ENCODE measurements around the gene MRPS23.

Gene MRPS23

DNA sequence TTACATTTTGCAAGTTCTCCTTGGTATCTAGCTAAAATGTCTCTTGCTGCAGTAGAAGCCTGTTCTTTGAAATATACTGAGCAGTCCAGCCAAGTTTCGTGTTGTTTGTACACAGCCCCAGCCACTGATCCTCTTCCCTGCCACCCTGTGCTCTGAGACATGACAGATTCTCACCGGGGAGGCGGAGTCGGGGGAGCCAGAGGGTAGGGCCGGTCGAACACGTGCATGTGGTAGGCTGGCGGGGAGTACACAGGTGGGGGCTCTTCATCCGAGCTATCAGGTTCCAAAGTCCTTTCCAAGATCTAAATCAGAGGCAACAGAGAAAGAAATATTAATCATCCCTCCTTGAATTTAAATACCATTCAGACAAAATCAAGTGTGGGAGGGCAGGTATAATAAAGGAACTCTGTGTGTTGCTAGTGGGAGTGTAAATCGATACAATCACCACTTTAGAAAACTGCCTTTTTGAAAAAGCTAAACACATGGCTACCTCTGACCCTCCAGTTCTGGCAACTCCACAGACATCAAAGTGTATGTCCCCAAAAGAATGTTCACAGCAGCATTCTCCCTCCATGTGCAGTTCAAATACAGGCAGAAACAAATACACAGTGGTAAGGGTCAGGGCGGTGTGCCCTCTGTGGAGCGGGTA, 29.7 kb upstream of the MRPS23 start:
- no peak for DNase-seq (ENCODE audit: low read depth)

DNA sequence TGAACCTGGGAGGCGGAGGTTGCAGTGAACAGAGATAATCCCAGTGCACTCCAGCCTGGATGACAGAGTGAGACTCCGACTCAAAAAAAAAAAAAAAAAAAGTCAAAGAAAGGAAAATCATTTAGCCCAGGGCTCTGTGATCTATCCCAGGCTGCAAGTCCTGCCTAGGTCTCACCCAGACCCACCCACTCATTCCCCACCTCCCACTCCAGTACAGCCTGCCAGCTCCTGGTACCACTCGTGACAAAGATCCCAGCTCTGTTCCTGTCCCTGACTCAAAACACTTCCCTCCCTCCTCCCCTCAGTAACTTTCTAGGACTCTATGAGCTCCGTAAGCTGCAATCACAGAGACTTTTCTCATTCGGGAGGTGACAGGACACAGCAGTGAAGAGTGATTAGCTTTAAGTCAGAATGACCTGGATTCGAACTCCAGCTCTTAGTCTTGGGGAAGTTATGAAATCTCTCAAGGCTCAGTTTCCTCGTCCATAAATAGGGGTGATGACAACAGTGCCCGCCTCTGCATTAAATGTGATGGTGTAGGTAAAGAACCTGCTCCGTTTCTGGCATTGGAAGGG, 28.0 kb upstream of the MRPS23 start:
- no peak for DNase-seq (ENCODE audit: low read depth)

DNA sequence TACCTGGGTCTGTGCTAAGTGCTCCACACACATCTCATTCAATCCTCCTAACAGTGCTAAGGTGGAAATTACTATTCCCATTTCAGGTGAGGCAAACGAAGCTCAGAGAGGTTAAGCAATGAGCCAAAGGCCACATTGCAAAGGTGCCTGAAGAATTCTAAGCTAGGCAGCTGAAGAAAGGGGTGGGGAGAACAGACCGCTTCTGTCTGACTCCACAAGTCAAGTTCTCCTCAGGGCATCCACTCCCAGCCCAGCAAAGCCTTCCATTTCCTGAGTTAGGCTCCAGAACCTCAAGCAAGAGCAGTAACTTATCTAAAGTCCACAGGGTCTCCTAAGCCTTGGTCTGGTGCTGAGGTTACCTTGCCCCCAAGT, 27.0 kb upstream of the MRPS23 start:
- no peak for DNase-seq (ENCODE audit: low read depth)

DNA sequence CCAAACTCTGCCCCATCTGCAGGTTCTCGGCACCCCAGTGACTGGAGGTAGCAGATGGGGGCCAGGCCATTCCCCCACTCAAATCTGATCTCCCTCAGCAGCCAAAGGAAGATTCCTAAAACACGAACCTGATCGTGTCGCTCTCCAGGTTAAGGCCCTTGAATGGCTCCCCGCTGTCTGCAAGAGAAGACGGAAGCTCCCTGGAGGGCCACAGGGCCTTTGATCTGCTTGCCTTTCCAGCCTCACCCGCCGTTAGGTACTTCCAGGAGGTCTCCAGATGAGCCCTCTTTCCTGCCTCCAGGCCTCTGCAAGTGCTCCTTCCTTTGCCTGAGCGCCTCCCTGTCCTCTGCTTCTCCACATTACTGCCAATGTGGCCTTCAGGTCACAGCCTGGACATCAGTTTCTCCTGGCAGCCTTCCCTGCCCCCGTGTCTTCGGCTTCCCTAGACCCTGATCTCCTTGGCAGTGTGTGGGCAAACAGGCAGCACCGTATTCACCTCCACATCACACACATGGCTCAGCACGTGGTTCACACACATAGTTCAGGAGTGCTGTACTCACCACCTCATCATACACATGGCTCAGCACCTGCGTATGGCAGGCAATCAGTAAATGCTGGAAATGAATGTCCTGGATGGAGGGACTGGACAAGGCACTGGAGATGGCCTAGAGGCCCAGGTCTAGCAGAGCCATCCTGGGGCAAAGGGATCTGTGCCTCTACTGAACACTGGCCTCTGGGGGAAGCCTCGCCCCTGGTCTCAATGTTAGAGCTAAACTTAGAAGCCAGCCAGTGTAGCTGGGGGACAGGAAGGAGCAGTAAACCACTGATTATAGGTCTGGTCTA, 26.4 kb upstream of the MRPS23 start:
- no peak for DNase-seq (ENCODE audit: low read depth)

DNA sequence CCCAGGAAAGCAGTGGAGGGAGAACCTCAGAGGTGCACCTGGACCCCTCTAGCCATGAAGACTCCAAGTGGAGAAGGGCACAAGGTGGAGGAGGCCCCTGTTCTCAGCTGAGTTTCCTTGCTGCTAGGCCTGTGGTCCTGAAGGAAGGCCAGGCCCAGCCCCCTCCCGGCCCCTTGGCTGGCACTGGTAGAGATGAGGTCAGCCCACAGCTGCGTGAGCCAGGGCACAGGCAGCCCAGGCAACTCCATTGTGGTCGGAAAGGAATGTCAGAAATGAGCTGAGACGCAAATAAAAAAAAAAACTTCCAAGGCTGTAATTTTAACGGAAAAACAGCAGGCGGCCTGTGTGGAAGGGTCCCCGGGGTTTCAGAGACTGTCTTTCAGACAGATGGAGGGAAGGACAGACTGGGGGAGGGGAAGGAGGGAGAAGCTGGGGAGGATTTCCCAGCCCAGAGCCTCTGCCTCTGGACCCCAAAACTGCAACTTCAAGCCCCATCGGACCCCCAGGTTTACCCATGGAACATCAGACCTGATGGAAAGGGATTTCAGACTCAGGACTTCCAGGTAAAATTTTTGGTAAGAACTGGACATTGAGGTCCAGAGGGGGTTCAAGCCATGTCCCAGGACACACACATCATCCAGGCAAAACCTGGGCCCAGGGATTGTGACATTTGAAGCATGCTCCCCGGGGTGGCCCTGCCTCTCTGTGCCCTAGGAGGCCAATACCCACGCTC, 25.6 kb upstream of the MRPS23 start:
- DNase-seq (ENCODE audit: low read depth) = no peak

DNA sequence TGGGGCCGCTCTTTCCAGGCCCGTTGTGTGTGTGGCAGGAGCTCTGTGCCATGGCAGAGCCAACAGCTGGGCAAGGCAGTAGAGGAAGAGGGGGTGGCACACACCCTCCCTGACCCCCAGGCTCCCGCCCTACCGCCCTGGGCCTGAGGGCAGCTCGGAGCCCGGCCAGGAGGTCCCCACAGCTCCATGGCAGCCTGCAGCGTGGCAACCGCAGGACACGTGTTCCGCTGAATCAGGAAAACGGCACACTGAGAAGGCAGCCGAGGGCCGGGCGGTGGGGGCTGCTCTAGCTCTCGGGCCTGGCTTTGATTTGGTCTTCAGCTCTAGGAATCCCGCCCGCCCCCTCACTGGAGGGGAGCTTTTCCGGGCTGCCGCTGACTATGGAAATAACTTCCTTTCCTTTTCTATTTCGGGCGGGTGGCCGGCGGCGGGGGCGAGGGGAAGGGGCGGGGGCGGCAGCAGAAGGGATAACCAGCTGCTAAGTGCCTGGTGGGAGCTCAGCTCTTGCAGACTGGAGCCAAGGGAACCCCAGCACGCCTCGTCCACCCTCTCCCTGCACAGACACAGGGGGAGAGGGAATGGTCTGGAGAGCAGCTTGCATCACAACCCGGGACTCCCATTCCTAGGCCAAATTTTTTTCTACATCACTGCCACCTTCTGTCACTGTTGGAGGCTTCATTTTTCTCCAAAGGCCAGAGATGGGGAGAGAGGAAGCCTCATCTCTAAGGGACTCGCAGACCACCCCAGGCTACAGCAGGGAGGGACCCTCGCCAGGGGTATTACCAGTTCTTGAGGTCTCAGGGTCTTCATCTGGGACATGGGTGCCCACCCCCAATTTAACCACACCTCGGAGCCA, 24.8 kb upstream of the MRPS23 start:
- no peak for DNase-seq (ENCODE audit: low read depth)

DNA sequence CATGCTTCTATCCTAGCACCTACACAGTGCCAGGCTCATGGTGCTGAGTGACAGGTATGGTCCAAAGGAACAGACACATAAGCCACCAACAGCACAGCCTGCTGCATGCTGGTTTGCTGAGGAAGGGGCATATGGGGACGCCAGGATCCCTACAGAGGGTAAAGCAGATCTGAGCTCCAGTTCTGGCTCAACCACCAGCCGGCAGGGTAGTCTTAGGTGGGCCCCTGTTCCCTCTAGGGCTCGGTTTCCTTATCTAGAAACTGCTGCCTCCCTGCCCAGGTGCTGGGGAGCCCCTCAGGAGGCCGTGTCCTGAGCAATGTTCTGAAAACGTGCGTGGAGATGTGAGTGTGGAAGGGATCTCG, 24.2 kb upstream of the MRPS23 start:
- no peak for DNase-seq (ENCODE audit: low read depth)

DNA sequence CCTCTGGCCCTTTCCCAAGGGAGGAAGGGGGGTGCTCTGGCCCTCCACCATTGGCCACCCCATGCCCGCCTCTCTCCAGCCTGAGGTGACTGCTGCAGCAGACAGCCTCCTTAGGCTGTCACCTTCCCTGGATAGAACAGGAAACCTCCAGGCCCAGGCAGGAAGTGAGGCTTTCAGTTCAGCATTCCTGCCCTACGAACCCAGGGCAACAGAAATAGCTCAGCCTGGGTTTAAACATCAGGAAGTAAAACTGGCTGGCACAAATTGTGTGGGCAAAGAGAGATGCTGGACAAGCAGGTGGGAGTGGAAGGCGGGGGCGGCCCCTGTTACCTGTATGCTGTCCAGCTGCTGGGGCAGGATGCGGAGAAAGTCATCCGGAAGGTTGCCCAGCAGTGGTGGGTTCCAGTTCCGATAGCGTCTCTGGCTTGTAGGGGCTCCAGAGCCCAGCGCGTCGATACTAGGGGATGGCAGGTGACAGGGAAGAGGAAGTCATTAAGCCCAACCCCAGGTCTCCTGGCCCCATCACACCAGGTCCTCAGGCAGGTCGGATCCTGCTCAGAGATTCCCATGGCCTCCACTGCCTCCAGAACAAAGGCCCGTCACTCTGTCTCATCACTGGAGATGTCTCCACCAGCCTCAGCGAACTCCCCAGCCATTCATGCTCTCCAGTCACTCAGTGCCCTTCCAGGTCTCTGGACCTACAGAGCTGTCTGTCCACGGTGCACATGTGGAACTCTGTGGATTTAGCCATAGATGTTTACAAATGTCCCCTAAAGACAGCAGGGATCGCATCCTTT, 23.6 kb upstream of the MRPS23 start:
- DNase-seq (ENCODE audit: low read depth) = no peak

DNA sequence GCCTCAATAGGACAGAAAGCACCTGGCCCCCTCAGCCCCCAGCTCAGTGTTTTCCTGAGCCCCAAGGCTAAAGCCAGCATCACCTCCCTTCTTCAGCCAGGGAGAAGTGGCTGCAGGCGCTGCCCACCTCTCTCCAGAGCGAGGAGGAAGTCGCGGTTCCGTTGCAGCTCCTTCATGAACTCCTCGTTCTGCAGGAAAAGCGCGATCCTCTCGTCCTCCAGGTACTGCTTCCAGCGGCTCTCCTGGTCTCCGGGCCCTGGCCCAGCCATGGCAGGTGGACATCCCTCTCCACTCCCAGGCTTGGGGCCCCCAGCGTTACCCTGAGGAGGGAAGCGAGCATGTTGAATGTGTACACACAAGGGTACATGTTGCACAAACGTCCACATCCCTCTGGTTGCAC, 22.7 kb upstream of the MRPS23 start:
- no peak for DNase-seq (ENCODE audit: low read depth)

DNA sequence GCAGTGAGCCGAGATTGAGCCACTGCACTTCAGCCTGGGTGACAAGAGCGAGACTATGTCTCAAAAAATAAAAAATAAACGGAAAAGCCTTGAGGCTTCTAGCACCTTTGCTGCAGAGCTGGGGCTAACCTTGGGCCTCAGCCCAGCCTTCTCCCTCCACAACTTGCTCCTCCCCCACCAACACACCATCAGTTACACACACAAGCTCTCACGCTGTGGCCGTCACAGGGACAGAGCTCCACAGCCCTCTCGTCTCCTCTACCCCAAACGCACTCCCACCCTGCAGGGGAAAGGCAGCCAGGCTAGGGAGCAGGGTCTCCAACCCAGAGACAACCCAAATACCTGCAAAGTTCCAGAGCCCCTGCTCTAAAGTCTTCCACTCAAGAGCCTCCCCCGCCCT, 22.0 kb upstream of the MRPS23 start:
- DNase-seq (ENCODE audit: low read depth) = no peak

DNA sequence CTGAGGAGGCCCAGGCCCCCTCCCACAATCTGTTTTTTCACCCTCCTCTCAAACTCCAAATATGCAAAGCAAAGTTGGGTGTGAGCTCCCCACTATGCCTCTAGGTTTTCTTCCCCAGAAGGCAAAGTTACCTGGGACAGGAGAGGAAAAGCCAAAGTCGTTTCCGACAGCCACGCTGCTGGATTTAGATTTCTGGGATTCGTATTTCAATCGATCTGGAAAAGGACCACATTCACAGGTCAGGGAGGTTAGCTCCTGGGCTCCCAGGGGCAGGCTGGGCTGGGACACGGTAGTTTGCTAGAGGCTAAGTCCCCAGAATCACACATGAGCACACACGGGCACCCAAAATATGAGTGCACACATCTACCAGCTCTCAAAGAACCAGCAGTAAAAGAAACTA, 21.3 kb upstream of the MRPS23 start:
- no peak for DNase-seq (ENCODE audit: low read depth)

DNA sequence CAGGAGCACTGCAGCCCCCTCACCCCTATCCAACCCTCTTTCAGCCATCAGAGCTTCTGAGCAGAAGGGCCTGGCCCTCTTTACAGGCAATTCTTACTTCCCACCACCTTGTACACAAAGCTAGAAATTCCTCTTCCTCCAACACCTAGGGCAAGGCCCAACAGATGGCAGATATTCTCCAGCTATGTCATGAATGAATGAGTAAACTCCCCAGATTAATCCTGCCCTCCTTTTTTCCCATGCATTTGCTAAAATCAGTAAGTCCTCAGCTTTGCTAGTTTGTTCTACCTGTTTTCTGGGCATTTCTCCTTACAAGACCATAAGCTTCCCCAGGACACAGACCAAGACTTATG, 20.4 kb upstream of the MRPS23 start:
- no peak for DNase-seq (ENCODE audit: low read depth)

DNA sequence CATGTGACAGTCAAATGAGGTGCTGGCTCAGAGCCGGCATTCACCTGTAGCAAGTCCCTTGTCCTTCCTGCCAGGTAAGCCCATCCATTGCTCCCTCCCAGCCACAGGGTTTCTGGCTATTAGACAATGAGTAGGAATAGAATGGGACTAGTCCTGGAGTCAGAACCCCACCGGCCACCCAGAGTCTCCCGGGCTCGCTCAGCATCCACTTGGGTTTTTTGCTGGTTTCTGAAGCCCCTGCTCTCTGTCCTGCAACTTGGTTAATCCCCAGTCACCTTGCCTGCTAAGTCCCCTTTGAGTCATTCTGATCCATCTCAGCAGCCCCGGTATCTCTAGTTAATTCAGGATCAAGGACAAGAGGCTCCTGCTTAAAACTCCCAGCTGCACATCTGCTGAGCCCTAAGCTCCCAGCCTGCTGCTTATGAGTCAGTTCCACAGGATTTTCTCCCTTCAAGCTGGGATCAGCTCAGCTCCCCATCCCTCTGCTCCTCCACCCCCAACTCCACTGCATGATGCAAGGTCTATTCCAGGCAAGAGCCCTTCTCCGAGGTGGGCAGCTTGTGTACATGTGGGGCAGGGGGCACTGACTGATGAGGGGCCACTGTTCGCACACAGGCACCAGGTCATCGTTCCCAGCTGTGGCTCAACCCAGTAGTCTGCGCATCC, 19.9 kb upstream of the MRPS23 start:
- DNase-seq (ENCODE audit: low read depth) = no peak

DNA sequence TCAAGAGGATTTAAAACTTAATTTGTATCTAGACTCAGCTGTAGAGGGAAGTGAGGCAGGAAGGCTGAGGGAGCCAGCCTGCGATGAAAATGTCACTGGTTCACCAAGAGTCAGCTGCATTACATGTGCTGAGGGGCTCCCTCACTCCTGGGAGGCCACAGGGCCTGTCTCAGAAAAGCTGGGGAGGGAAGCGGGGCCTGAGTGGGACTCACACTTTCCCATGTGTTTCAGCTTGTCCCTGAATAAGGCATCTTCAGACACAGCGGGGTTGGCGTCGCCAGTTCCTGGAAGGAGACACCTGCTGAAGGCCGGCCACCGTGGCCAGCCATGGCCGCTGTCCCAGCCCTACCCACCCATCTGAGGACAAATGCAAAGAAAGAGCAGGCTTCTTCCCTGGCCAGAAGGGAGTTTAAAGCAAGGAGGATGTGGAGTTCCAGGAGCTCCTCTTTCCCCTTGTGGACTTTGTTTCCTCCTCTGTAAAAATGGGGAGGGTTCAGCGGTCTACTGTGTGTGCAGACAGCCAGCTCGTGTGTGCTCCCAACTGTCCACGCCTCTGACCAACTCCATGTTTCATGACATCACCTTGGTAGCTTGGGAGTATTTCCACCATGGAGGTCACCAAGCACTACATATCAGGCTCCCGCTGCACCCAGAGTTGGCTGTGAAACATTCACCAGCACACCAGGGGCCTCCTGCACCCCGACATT, 19.2 kb upstream of the MRPS23 start:
- DNase-seq (ENCODE audit: low read depth) = no peak

DNA sequence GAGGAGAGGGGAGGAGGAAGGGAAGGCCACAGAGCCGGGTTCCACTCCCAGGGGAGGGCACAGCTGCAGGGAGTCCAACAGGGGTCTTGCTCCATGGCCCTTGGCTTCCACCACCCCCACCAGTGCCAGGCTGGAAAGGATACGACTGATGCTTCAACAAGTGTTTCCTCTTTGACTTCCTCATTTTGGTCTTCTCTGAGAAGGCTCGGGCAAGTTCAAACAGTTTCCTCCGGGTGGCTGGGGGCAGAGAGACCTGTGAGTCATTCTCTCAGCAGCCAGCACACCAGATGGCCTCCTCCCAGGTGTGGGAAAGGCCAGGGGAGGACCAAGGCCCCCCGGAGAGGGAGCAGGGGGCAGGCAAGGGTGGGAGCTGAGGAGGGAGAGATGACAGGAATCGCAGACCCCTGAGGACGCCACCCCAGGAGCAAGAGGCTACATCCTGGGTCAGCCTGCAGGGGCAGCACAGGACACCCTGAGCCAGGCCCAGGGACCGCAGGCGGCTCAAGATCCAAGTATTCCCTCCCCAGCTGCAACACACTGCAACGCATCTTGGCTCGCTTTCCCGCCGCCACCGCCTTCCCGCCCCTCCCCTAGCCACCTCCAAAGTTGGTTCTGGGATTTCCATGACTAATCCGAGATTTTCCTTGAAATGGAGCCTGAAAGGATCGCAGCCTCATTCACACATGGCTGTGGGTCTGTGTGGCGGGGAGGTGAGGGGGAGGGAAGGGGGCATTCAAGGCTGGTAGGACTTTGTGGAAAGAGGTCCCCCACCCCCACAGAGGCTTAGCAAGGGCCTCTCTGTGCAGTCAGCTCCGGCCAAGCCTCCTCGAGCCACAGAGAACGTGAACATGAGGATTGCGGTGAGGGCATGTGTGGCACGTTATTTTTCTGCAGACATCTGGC, 18.4 kb upstream of the MRPS23 start:
- DNase-seq (ENCODE audit: low read depth) = peak; percentile 19

DNA sequence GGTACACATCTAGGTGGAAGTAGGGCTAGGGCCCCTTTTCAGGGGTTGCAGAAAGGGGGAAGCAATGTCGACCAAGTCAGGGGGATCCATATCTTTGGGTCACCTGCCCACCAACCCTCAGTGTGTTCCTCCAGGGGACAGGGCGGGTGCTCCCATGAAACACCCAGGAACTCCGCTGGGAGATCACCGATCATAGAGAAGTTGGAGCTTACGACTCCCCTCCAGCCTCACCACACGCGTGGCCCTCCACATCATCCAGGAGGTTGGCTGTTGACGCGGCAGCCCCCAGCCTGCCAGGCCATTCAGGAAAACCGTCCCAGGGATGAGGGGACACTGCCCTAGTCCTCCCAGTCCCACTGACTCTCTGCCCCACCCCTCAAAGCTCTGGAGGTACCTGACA, 17.3 kb upstream of the MRPS23 start:
- DNase-seq (ENCODE audit: low read depth) = no peak

DNA sequence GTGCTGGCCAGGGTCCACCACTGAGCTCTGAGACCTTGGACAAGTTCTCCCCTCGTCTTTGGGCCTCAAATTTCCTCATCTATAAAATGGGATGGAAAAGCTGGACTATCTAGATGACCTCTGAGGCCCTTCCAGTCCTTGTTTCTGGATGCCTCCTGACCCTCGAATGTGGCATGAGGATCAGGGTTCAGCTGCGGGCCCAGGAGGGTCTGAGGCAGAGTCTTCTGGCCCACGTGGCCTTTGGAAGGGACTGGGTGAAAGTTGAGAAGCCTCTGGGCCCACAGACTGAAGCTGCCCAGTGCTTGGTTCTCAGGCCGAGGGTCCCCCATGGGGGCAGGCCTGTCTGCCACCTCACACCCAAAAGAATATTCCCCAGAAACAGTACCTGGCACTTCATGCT, 16.9 kb upstream of the MRPS23 start:
- DNase-seq (ENCODE audit: low read depth) = no peak

DNA sequence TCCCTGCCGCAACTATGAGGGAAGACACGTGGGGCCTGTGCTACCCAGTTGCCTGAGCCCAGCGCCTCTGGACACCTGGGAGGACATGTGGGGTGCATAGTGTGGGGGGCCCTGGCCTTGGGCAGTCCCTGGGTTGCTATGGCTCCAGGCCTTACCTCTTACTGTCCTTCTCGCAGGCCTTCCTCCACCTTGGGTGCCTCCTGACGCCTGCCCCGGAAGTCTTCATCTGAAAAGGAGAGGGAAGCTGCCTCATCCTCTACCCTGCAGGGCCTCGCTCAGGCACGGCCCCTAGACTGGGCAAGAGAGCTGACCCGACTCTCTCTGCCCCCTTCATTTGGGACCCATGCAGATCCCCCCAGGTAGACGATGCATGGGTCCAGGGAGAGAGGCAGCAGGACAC, 16.5 kb upstream of the MRPS23 start:
- DNase-seq (ENCODE audit: low read depth) = no peak

DNA sequence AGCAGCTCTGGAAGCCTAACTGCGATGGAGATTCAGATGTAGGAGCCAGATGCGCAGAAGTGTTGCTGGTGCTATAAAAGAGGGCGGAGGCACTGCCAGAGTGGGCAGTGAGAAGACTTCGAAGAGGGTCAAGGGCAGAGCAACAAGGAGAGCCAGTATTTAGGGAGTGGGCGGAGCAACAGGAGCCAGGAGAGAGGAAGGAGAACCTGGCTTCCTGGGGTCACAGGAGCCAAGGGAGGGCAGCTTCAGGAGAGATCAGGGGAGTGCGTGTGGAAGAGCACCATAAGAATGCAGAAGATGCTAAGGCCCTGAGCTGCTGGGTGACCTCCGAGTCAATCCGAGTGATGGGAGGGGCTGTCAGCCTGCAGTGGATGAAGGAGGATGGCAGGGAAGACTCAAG, 14.4 kb upstream of the MRPS23 start:
- no peak for DNase-seq (ENCODE audit: low read depth)
